ENCODE data around the gene VWC2. TPM values are rescaled to one million over a fixed set of nuclear protein-coding genes. Genes with fewer than 3 reads are reported as not detected.

VWC2 gene
- total RNA-seq, 4 donors from 2014 or later, result 0.13 TPM; not detected in 3

GRCh38 chr7:49783446-49783845, 10.0 kb downstream of the VWC2 start:
- Histone ChIP-seq H3K4me3 (no peak overlapping the region), H3K27me3 (no peaks in the 10 kb centered on the region), H3K9me3 (no peaks in the 10 kb centered on the region), H3K4me1 (no peaks in the 10 kb centered on the region), H3K36me3 (no peaks in the 10 kb centered on the region), H3K27ac (no peak overlapping the region)
- DNase-seq, result no peak
- TF ChIP-seq CTCF (IDR thresholded peaks at IDR 0.05) (no peak), POLR2A (IDR thresholded peaks at IDR 0.05) (no peak)

GRCh38 chr7:49787980-49788379, 14.5 kb downstream of the VWC2 start:
- Histone ChIP-seq H3K9me3 (no peaks in the 10 kb centered on the region), H3K36me3 (no peaks in the 10 kb centered on the region), H3K27ac (no peak overlapping the region), H3K4me1 (no peaks in the 10 kb centered on the region), H3K27me3 (no peaks in the 10 kb centered on the region), H3K4me3 (no peak overlapping the region)
- DNase-seq, result no peak
- TF ChIP-seq CTCF (IDR thresholded peaks at IDR 0.05), result no peak
- TF ChIP-seq POLR2A (IDR thresholded peaks at IDR 0.05), result no peak

GRCh38 chr7:49788455-49789059, 15.1 kb downstream of the VWC2 start:
- Histone ChIP-seq H3K36me3 (no peaks in the 10 kb centered on the region), H3K27ac (no peak overlapping the region), H3K4me3 (no peak overlapping the region), H3K27me3 (no peaks in the 10 kb centered on the region), H3K9me3 (no peaks in the 10 kb centered on the region), H3K4me1 (no peaks in the 10 kb centered on the region)
- no peak for DNase-seq
- no peak for TF ChIP-seq POLR2A (IDR thresholded peaks at IDR 0.05)

- DNase-seq, result no peak
Measured at GRCh38 chr7:49789736-49790135, 16.3 kb downstream of the VWC2 start.

GRCh38 chr7:49790209-49790608, 16.8 kb downstream of the VWC2 start:
- no peaks in the 10 kb centered on the region for H3K4me1 ChIP-seq
- TF ChIP-seq CTCF (IDR thresholded peaks at IDR 0.05) (no peak), POLR2A (IDR thresholded peaks at IDR 0.05) (no peak)
- H3K4me3 ChIP-seq, result no peak overlapping the region
- no peak for DNase-seq
- H3K27ac ChIP-seq, result no peak overlapping the region
- H3K27me3 ChIP-seq, result no peaks in the 10 kb centered on the region
- no peaks in the 10 kb centered on the region for H3K9me3 ChIP-seq
- no peaks in the 10 kb centered on the region for H3K36me3 ChIP-seq

More at GRCh38 chr7:49789736-49790135, 16.3 kb downstream of the VWC2 start:
- Histone ChIP-seq H3K9me3 (no peaks in the 10 kb centered on the region), H3K4me3 (no peak overlapping the region), H3K27me3 (no peaks in the 10 kb centered on the region), H3K27ac (no peak overlapping the region), H3K36me3 (no peaks in the 10 kb centered on the region), H3K4me1 (no peaks in the 10 kb centered on the region)
- TF ChIP-seq POLR2A (IDR thresholded peaks at IDR 0.05) (no peak), CTCF (IDR thresholded peaks at IDR 0.05) (no peak)

- no peaks in the 10 kb centered on the region for H3K4me1 ChIP-seq
- no peaks in the 10 kb centered on the region for H3K27me3 ChIP-seq
- no peaks in the 10 kb centered on the region for H3K9me3 ChIP-seq
- DNase-seq, result no peak
- TF ChIP-seq POLR2A (IDR thresholded peaks at IDR 0.05), result no peak
- peak in 2 of 6 experiments; percentile 34 to 37 for TF ChIP-seq CTCF (IDR thresholded peaks at IDR 0.05)
- no peaks in the 10 kb centered on the region for H3K36me3 ChIP-seq
- no peak overlapping the region for H3K27ac ChIP-seq
- no peak overlapping the region for H3K4me3 ChIP-seq
Measured at GRCh38 chr7:49791088-49791741, 17.8 kb downstream of the VWC2 start.
